Prostate gland (tissue), 2 donors: ENCODE measurements around the gene MPZL2. TPM values are rescaled to one million over a fixed set of nuclear protein-coding genes. Genes with fewer than 3 reads are reported as not detected.

Source experiments
- DNase-seq: peaks from one replicate; pipeline ENCODE4 v3.0.0-alpha.2; 2019; ENCODE audit warnings: low spot score
- H3K27ac ChIP-seq, 2 donors: fragments of 200-600 bp; sonication (generic); 2 replicates each; pipeline ENCODE4 v1.5.1; 2017 to 2019
- H3K27me3 ChIP-seq: fragments of 200-600 bp; sonication (generic); replicated peaks from 2 replicates; pipeline ENCODE4 v1.5.1; 2019; ENCODE audit not compliant: insufficient read depth
- H3K36me3 ChIP-seq, 2 donors: fragments of 200-600 bp; sonication (generic); 1 replicate in 1 of 2; 2 replicates in 1 of 2; pipeline versions ENCODE4 v1.5.1 to v1.8.1; 2017 to 2019
- H3K4me1 ChIP-seq: fragments of 200-600 bp; sonication (generic); replicated peaks from 2 replicates; pipeline ENCODE4 v1.5.1; 2019
- H3K4me3 ChIP-seq, 2 donors: fragments of 200-600 bp; sonication (generic); 2 replicates each; pipeline ENCODE4 v1.5.1; 2017 to 2019
- H3K9me3 ChIP-seq: fragments of 200-600 bp; sonication (generic); 2 replicates; pipeline ENCODE4 v1.5.1; 2017
- POLR2A ChIP-seq: fragments of 450-650 bp; IDR thresholded peaks from one replicate; pipeline ENCODE4 v1.6.1; 2016; ENCODE audit warnings: antibody characterized with exemption, mild to moderate bottlenecking
- POLR2AphosphoS5 ChIP-seq: sonication (generic); formaldehyde crosslinking; IDR thresholded peaks from one replicate; pipeline ENCODE4 v1.6.1; 2017; ENCODE audit warnings: antibody characterized with exemption
- WGBS: methylation state at CpG from one replicate; pipeline ENCODE4 v1.1.5; 2018; 5-methylcytosine and 5-hydroxymethylcytosine counted together
- intact Hi-C: fragments of 100-400 bp; cut with DNase I; formaldehyde crosslinking; loops from one replicate; pipeline ENCODE4 v1.14.2; 2022
- small RNA-seq, 2 donors: library from RNA; depleted of rRNA; stranded (forward); fragments of <200 nt; gene quantifications; one replicate each; pipeline ENCODE3, GENCODE V24; 2016
- total RNA-seq, 2 donors: library from RNA; depleted of rRNA; stranded (reverse); fragments of >200 nt; gene quantifications; one replicate each; pipeline ENCODE4 v1.1.0, GENCODE V29; 2016
- TF ChIP-seq, protein P1 (sequence below), 4 experiments: fragments of 200-600 bp in 2 of 4; fragments of 450-650 bp in 2 of 4; sonication (generic) in 2 of 4; IDR thresholded peaks; 1 replicate in 3 of 4; 2 replicates in 1 of 4; pipeline ENCODE4 v1.5.1; 2016 to 2019; ENCODE audit warnings: antibody characterized with exemption in 4 of 4, mild to moderate bottlenecking in 2 of 4, moderate library complexity in 2 of 4

MPZL2 gene
- total RNA-seq, 2 donors from 2014 or later, result 73.7 to 103 TPM

DNA sequence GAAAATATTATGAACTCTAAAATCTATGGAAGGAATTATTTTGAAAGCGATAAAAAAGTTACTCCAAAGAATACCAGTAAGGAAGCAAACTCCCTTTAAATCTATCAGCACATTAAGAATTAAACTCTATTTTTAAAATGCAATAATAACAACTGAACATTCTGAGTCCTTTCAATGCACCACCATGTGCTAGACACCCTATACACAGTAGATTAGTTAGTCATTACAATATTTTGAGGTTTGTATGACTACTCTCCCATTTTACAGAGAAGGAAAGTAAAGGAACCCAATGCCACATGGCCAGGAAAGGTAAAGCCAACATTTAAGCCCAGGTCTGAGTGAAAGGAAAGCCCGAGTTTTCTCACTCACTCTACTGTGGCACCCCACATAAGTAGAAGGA, 57.0 kb downstream of the MPZL2 start:
- Histone ChIP-seq H3K36me3 (no peaks in the 10 kb centered on the region), H3K27me3 (no peaks in the 10 kb centered on the region), H3K4me3 (no peak overlapping the region), H3K4me1 (no peaks in the 10 kb centered on the region), H3K9me3 (no peaks in the 10 kb centered on the region), H3K27ac (no peak overlapping the region)
- no peak for TF ChIP-seq POLR2AphosphoS5
- TF ChIP-seq, protein P1, sequence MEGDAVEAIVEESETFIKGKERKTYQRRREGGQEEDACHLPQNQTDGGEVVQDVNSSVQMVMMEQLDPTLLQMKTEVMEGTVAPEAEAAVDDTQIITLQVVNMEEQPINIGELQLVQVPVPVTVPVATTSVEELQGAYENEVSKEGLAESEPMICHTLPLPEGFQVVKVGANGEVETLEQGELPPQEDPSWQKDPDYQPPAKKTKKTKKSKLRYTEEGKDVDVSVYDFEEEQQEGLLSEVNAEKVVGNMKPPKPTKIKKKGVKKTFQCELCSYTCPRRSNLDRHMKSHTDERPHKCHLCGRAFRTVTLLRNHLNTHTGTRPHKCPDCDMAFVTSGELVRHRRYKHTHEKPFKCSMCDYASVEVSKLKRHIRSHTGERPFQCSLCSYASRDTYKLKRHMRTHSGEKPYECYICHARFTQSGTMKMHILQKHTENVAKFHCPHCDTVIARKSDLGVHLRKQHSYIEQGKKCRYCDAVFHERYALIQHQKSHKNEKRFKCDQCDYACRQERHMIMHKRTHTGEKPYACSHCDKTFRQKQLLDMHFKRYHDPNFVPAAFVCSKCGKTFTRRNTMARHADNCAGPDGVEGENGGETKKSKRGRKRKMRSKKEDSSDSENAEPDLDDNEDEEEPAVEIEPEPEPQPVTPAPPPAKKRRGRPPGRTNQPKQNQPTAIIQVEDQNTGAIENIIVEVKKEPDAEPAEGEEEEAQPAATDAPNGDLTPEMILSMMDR (IDR thresholded peaks at IDR 0.05), result no peak
- TF ChIP-seq POLR2A, result no peak
- WGBS, result 91% methylated on average over 2 of the region's 2 CpGs
- no peak for DNase-seq
- intact Hi-C loops, result no loop called here

DNA sequence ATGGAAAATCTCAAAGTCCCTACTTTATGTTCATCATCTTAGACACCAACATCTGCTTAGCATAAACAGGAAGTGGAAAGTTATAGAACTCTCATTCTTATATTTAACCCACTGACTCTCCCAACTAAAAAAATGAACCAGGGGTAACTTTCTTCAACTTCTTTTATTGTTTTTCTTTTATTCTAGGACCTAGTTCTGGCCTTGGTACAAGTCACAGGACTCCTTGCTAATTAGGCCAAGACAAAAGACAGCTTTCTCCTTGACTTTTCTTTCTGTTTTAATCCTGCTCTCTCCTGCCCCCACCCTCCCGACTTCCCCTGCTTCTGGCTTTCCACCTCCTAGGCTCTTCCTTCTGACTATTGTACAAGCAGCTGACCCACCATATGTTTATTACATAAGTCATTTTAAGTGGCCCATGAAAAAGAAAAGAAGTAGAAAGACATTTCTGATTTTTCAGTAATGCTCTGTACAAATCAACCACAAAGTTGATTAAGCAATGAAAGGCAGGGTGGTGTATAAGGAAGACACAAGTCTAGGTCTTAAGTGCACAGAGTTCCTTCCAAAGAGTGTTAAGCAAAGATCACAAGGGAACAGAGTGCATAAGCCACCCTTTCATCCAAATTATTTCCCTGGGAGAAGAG, 57.6 kb downstream of the MPZL2 start:
- Histone ChIP-seq H3K36me3 (no peaks in the 10 kb centered on the region), H3K27ac (no peak overlapping the region), H3K9me3 (no peaks in the 10 kb centered on the region), H3K4me1 (no peaks in the 10 kb centered on the region), H3K4me3 (no peak overlapping the region), H3K27me3 (no peaks in the 10 kb centered on the region)
- WGBS, result 59% methylated on average over 1 of the region's 1 CpG
- intact Hi-C loops, result no loop called here
- DNase-seq, result no peak
- no peak for TF ChIP-seq POLR2A
- TF ChIP-seq, protein P1 (IDR thresholded peaks at IDR 0.05), result no peak
- no peak for TF ChIP-seq POLR2AphosphoS5

DNA sequence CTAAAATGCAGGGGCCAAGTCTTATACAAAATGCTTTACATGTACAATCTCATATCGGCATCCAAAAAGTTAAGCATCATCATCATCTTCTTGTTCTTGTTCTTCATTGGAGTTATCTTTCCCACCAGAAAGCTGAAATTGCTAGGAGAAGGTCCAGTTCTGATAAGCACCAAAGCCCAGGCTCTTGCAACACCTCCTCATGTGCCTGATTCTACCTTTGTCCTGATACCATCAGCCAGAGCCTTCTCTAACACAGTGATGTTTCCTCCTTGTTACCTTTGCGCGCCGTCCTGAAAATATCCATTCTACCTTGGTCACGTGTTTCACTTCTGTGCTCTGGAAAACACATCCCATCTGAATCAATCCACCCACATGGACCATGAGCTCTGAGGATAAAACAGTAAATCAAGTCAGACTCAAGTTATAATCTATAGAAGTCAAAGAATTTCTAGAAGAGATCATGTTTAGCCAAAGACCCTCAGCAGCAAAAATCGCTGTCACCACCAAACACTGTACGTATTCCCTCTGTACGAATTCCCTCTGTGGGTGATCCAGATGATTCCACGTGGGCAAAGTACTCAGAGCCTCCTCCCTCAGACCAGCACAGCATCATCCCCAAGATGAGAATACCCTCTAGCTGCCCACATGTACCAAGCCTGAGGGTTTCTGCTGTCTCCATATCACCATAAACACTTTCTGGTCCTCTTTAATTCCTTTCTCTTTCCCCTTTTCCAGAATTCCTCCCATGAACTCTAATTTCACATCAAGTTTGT, 58.3 kb downstream of the MPZL2 start:
- Histone ChIP-seq H3K4me1 (no peaks in the 10 kb centered on the region), H3K27me3 (no peaks in the 10 kb centered on the region), H3K36me3 (no peaks in the 10 kb centered on the region), H3K9me3 (no peaks in the 10 kb centered on the region), H3K27ac (no peak overlapping the region), H3K4me3 (no peak overlapping the region)
- no peak for DNase-seq
- TF ChIP-seq POLR2AphosphoS5 (no peak), POLR2A (no peak)
- TF ChIP-seq, protein P1 (IDR thresholded peaks at IDR 0.05), result no peak
- WGBS, result 93% methylated on average over 9 of the region's 9 CpGs
- intact Hi-C loops, result no loop called here

Small RNAs within 50 kb of the gene (small RNA-seq; reads per million reads assigned to genes)
- 0 reads per million in 2 donors for gene HSPE1P18

Other genes with a start within 250 kb of the MPZL2 start
- gene TMPRSS4, start 187.2 kb downstream of the MPZL2 start, total RNA-seq, result 1 to 10 TPM; 1.5 to 6.4 TPM
- gene SMIM35, start 177.3 kb downstream of the MPZL2 start, total RNA-seq, result under 1 TPM in 1 of 2 donors, not detected in 1; 0.09 TPM
- 1 to 10 TPM; 3.0 to 5.6 TPM for gene SCN4B, start 111.5 kb downstream of the MPZL2 start, total RNA-seq
- gene SCN2B, start 87.7 kb downstream of the MPZL2 start, total RNA-seq, result 1 to 10 TPM in 1 of 2 donors, under 1 TPM in 1; 0.68 to 1.1 TPM
- 1 to 10 TPM; 2.3 to 8.5 TPM for gene JAML, start 39.3 kb downstream of the MPZL2 start, total RNA-seq
- gene MPZL3, start 11.9 kb downstream of the MPZL2 start, total RNA-seq, result 10 to 100 TPM in 1 of 2 donors, 1 to 10 TPM in 1; 6.2 to 13.0 TPM
- gene CD3E, start 40.4 kb upstream of the MPZL2 start, total RNA-seq, result 1 to 10 TPM; 2.8 to 4.6 TPM
- gene CD3D, start 78.4 kb upstream of the MPZL2 start, total RNA-seq, result 1 to 10 TPM in 1 of 2 donors, under 1 TPM in 1; 0.55 to 4.4 TPM
- 1 to 10 TPM; 1.2 to 1.7 TPM for gene CD3G, start 80.0 kb upstream of the MPZL2 start, total RNA-seq
- gene UBE4A, start 95.3 kb upstream of the MPZL2 start, total RNA-seq, result 10 to 100 TPM; 50.2 to 57.9 TPM
- gene ATP5MG, start 137.3 kb upstream of the MPZL2 start, total RNA-seq, result 10 to 100 TPM; 32.9 to 66.4 TPM
- gene KMT2A, start 172.2 kb upstream of the MPZL2 start, total RNA-seq, result 10 to 100 TPM; 82.6 to 89.0 TPM